HCT116 (cell line): ENCODE data around the gene CSDE1. TPM values are rescaled to one million over a fixed set of nuclear protein-coding genes. Genes with fewer than 3 reads are reported as not detected.

ENCODE experiments used
- ATAC-seq: fragments of 200-7000 bp; cut with Tn5 transposase; 2 replicates; pipeline ENCODE4 v1.9.1; 2020; ENCODE audit warnings: mild to moderate bottlenecking, moderate library complexity
- BruUV-seq: library from RNA; stranded (reverse); fragments of 400-500 nt; replicated peaks from 2 replicates; lab custom pipeline; 2021; lab: Mats Ljungman, UMichigan
- CTCF ChIA-PET: fragments of 300-600 bp; sonication (Branson Sonifier 250); formaldehyde crosslinking; loops from one replicate; lab custom pipeline; 2021; ENCODE audit warnings: antibody characterized with exemption; lab: Charles Lee
- POLR2A ChIA-PET: fragments of 300-600, 350-600 bp; sonication (Branson Sonifier 250); formaldehyde crosslinking; loops from one replicate; lab custom pipeline; 2021; ENCODE audit warnings: antibody characterized with exemption; lab: Charles Lee
- RAD21 ChIA-PET, 2 experiments: fragments of 300-600 bp; sonication (Branson Sonifier 250); formaldehyde crosslinking; loops; one replicate each; lab custom pipeline; 2023; ENCODE audit warnings: low total read pairs in 2 of 2; ENCODE audit not compliant: uncharacterized antibody in 2 of 2, unreplicated experiment in 2 of 2, low non-redundant PET in 1 of 2; lab: Charles Lee
- DNase-seq: peaks from one replicate; pipeline ENCODE4 v3.0.0-alpha.2; 2010; ENCODE audit warnings: low read depth, low spot score
- H2AFZ ChIP-seq: fragments of 200-600 bp; shearing (Covaris generic), sonication (generic); 2 replicates; pipeline ENCODE4 v1.6.1; 2017; ENCODE audit warnings: low read depth, mixed run types, mixed read lengths, antibody characterized with exemption, low read length; ENCODE audit not compliant: poor library complexity, severe bottlenecking
- H3K27ac ChIP-seq: 2 replicates; pipeline ENCODE4 v1.5.1; 2012; ENCODE audit warnings: low read depth, low read length
- H3K27me3 ChIP-seq: fragments of 200-600 bp; sonication (generic); 2 replicates; pipeline ENCODE4 v1.6.1; 2016; ENCODE audit warnings: mixed run types, low read length, mixed read lengths; ENCODE audit not compliant: insufficient read depth
- H3K36me3 ChIP-seq, 2 experiments: fragments of 200-500 bp in 1 of 2; fragments of 200-600 bp in 1 of 2; sonication (Bioruptor generic) in 1 of 2; sonication (generic) in 1 of 2; 2 replicates each; pipeline versions ENCODE4 v1.5.1 to v1.6.1; 2014 to 2016; ENCODE audit warnings: low read length in 2 of 2, inconsistent platforms in 1 of 2, mixed read lengths in 1 of 2, mixed run types in 1 of 2; ENCODE audit not compliant: insufficient read depth in 2 of 2, control insufficient read depth in 1 of 2
- H3K4me1 ChIP-seq, 2 experiments: fragments of 200-600 bp in 1 of 2; sonication (generic) in 1 of 2; 2 replicates each; pipeline versions ENCODE4 v1.5.1 to v1.6.1; 2012 to 2017; ENCODE audit warnings: low read length in 2 of 2, inconsistent platforms in 1 of 2, mild to moderate bottlenecking in 1 of 2, mixed read lengths in 1 of 2, mixed run types in 1 of 2, moderate library complexity in 1 of 2; ENCODE audit not compliant: insufficient read depth in 2 of 2, control insufficient read depth in 1 of 2
- H3K4me2 ChIP-seq: fragments of 200-600 bp; sonication (generic); 2 replicates; pipeline ENCODE4 v1.6.1; 2017; ENCODE audit warnings: mixed run types, low read length, mixed read lengths
- H3K4me3 ChIP-seq, 2 experiments: fragments of 200-600 bp in 1 of 2; sonication (generic) in 1 of 2; replicated peaks in 1 of 2; 2 replicates each; pipeline ENCODE4 v1.5.1; 2011 to 2016; ENCODE audit warnings: low read length in 2 of 2, control low read depth in 1 of 2, low read depth in 1 of 2, mild to moderate bottlenecking in 1 of 2, mixed read lengths in 1 of 2, mixed run types in 1 of 2
- H3K79me2 ChIP-seq: fragments of 200-600 bp; sonication (generic); 2 replicates; pipeline ENCODE4 v1.6.1; 2017; ENCODE audit warnings: mild to moderate bottlenecking, mixed run types, low read length, moderate library complexity, mixed read lengths; ENCODE audit not compliant: insufficient read depth
- H3K9ac ChIP-seq: fragments of 200-600 bp; sonication (generic); 2 replicates; pipeline ENCODE4 v1.6.1; 2016; ENCODE audit warnings: low read length, mixed read lengths
- H3K9me2 ChIP-seq: fragments of 200-600 bp; sonication (generic), shearing (Covaris generic); 2 replicates; pipeline ENCODE4 v1.6.1; 2017; ENCODE audit warnings: mixed run types, mild to moderate bottlenecking, moderate library complexity; ENCODE audit not compliant: insufficient read depth
- H3K9me3 ChIP-seq, 2 experiments: fragments of 200-500 bp in 1 of 2; fragments of 200-600 bp in 1 of 2; sonication (Bioruptor generic) in 1 of 2; sonication (generic) in 1 of 2; 2 replicates each; pipeline ENCODE4 v1.6.1; 2014 to 2017; ENCODE audit warnings: low read length in 2 of 2, mixed read lengths in 2 of 2, inconsistent platforms in 1 of 2, low read depth in 1 of 2, mild to moderate bottlenecking in 1 of 2, mixed run types in 1 of 2, moderate library complexity in 1 of 2; ENCODE audit not compliant: control insufficient read depth in 1 of 2, insufficient read depth in 1 of 2
- H4K20me1 ChIP-seq: fragments of 200-600 bp; sonication (generic), shearing (Covaris generic); 2 replicates; pipeline ENCODE4 v1.6.1; 2017; ENCODE audit warnings: mixed run types, mild to moderate bottlenecking, moderate library complexity; ENCODE audit not compliant: insufficient read depth
- CBX3 ChIP-seq: IDR thresholded peaks from 2 replicates; pipeline ENCODE4 v1.6.1; 2012; ENCODE audit warnings: low read depth
- CEBPB ChIP-seq: IDR thresholded peaks from 2 replicates; pipeline ENCODE4 v1.6.1; 2012; ENCODE audit warnings: low read depth
- EGR1 ChIP-seq: IDR thresholded peaks from 2 replicates; pipeline ENCODE4 v1.6.1; 2012; ENCODE audit warnings: low read depth
- ELF1 ChIP-seq: IDR thresholded peaks from 2 replicates; pipeline ENCODE4 v1.6.1; 2012; ENCODE audit warnings: low read depth, borderline replicate concordance
- EZH2phosphoT487 ChIP-seq: fragments of 200-600 bp; IDR thresholded peaks from 2 replicates; pipeline ENCODE4 v1.6.1; 2018; ENCODE audit warnings: antibody characterized with exemption, borderline replicate concordance
- FOSL1 ChIP-seq: IDR thresholded peaks from 2 replicates; pipeline ENCODE4 v1.6.1; 2012; ENCODE audit warnings: low read depth
- JUND ChIP-seq: IDR thresholded peaks from 2 replicates; pipeline ENCODE4 v1.6.1; 2012
- POLR2A ChIP-seq: IDR thresholded peaks from 2 replicates; pipeline ENCODE4 v1.7.0; 2011; ENCODE audit warnings: borderline replicate concordance; ENCODE audit not compliant: insufficient read depth, insufficient read length; ENCODE audit errors: extremely low read depth
- POLR2AphosphoS5 ChIP-seq: IDR thresholded peaks from 2 replicates; pipeline ENCODE4 v1.6.1; 2011; ENCODE audit warnings: mild to moderate bottlenecking, low read depth, low read length, moderate library complexity
- RAD21 ChIP-seq: IDR thresholded peaks from 2 replicates; pipeline ENCODE4 v1.6.1; 2012; ENCODE audit warnings: low read depth, mild to moderate bottlenecking
- SIN3A ChIP-seq: IDR thresholded peaks from 2 replicates; pipeline ENCODE4 v1.6.1; 2012; ENCODE audit warnings: low read depth
- SP1 ChIP-seq: IDR thresholded peaks from 2 replicates; pipeline ENCODE4 v1.6.1; 2012; ENCODE audit warnings: low read depth
- SRF ChIP-seq: IDR thresholded peaks from 2 replicates; pipeline ENCODE4 v1.6.1; 2012; ENCODE audit warnings: low read depth
- YY1 ChIP-seq: IDR thresholded peaks from 2 replicates; pipeline ENCODE4 v1.6.1; 2011; ENCODE audit warnings: low read length, low read depth, moderate library complexity, mild to moderate bottlenecking; ENCODE audit not compliant: insufficient replicate concordance; ENCODE audit errors: extremely low read depth
- ZFX ChIP-seq: fragments of 450-650 bp; IDR thresholded peaks from 2 replicates; pipeline ENCODE4 v1.6.1; 2017
- ZNF274 ChIP-seq: fragments of 200-500 bp; sonication (Bioruptor generic); IDR thresholded peaks from 2 replicates; pipeline ENCODE4 v1.6.1; 2014; ENCODE audit warnings: mild to moderate bottlenecking, low read depth, low read length, inconsistent platforms
- intact Hi-C: fragments of 100-400 bp; cut with micrococcal nuclease; formaldehyde crosslinking; loops from 2 replicates; pipeline ENCODE4 v1.10.0; 2022
- total RNA-seq: library from RNA; stranded (reverse); gene quantifications from one replicate; pipeline ENCODE4 v1.2.1, GENCODE V29; 2021; ENCODE audit not compliant: unreplicated experiment
- TF ChIP-seq, protein P1 (sequence below): IDR thresholded peaks from 2 replicates; pipeline ENCODE4 v1.6.1; 2012; ENCODE audit warnings: low read depth
- TF ChIP-seq, protein P2 (sequence below): IDR thresholded peaks from 2 replicates; pipeline ENCODE4 v1.6.1; 2011; ENCODE audit warnings: mild to moderate bottlenecking, low read length, moderate library complexity; ENCODE audit not compliant: insufficient replicate concordance; ENCODE audit errors: extremely low read depth
- TF ChIP-seq, protein P3 (sequence below), 3 experiments: fragments of 200-600 bp in 1 of 3; sonication (generic) in 1 of 3; IDR thresholded peaks in 2 of 3; conservative IDR thresholded peaks in 1 of 3; 2 replicates each; pipeline ENCODE4 v1.5.1; 2012 to 2017; ENCODE audit warnings: low read depth in 2 of 3, low read length in 2 of 3, antibody characterized with exemption in 1 of 3, borderline replicate concordance in 1 of 3, control low read depth in 1 of 3, mild to moderate bottlenecking in 1 of 3, mixed read lengths in 1 of 3, mixed run types in 1 of 3, moderate library complexity in 1 of 3; ENCODE audit not compliant: insufficient read depth in 1 of 3
- TF ChIP-seq, protein P4 (sequence below): IDR thresholded peaks from 2 replicates; pipeline ENCODE4 v1.6.1; 2012

CSDE1 gene
- total RNA-seq, 1 experiment from 2014 or later: 515 TPM

DNA sequence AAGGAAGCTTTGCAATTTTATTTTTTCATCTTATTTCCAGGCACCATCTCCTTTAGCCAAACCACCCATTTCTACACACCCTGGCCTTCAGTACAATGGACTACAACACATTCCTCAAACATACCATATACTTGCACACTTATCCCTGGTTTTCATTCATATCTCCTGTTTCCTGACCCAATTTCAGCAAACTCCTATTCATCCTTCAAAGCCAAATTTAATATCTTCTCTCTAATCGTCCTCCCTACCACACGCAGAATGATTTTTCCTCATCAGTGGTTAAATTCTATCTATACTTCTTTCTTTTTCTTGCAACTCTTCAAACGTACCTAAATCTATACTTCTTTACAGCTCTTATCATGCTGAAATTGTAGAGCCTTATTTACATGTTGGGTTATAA lies 90.8 kb downstream of the CSDE1 start:
- ChIA-PET CTCF (no interaction called here), POLR2A (no interaction called here)
- no TSS peak for BruUV-seq
- H3K9me3 ChIP-seq: no peaks in the 10 kb centered on the region
- no peaks in the 10 kb centered on the region for H3K27me3 ChIP-seq
- no peak for ATAC-seq
- no peak overlapping the region for H3K27ac ChIP-seq
- DNase-seq: no peak
- H3K4me2 ChIP-seq: no peak overlapping the region
- H2AFZ ChIP-seq: no peak overlapping the region
- intact Hi-C loops: no loop called here
- no peak overlapping the region for H3K9ac ChIP-seq
- H3K9me2 ChIP-seq: no peaks in the 10 kb centered on the region
- no peaks in the 10 kb centered on the region for H3K79me2 ChIP-seq
- H3K36me3 ChIP-seq: no peaks in the 10 kb centered on the region
- H3K4me3 ChIP-seq: no peak overlapping the region
- no peak for TF ChIP-seq FOSL1
- TF ChIP-seq POLR2AphosphoS5: no peak
- no peak for TF ChIP-seq CEBPB
- TF ChIP-seq YY1: no peak
- no peak for TF ChIP-seq SP1
- TF ChIP-seq ZFX: no peak
- TF ChIP-seq, protein P1, sequence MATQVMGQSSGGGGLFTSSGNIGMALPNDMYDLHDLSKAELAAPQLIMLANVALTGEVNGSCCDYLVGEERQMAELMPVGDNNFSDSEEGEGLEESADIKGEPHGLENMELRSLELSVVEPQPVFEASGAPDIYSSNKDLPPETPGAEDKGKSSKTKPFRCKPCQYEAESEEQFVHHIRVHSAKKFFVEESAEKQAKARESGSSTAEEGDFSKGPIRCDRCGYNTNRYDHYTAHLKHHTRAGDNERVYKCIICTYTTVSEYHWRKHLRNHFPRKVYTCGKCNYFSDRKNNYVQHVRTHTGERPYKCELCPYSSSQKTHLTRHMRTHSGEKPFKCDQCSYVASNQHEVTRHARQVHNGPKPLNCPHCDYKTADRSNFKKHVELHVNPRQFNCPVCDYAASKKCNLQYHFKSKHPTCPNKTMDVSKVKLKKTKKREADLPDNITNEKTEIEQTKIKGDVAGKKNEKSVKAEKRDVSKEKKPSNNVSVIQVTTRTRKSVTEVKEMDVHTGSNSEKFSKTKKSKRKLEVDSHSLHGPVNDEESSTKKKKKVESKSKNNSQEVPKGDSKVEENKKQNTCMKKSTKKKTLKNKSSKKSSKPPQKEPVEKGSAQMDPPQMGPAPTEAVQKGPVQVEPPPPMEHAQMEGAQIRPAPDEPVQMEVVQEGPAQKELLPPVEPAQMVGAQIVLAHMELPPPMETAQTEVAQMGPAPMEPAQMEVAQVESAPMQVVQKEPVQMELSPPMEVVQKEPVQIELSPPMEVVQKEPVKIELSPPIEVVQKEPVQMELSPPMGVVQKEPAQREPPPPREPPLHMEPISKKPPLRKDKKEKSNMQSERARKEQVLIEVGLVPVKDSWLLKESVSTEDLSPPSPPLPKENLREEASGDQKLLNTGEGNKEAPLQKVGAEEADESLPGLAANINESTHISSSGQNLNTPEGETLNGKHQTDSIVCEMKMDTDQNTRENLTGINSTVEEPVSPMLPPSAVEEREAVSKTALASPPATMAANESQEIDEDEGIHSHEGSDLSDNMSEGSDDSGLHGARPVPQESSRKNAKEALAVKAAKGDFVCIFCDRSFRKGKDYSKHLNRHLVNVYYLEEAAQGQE: no peak
- no peak for TF ChIP-seq EZH2phosphoT487
- no peak for TF ChIP-seq ZNF274
- TF ChIP-seq SIN3A: no peak
- TF ChIP-seq, protein P2, sequence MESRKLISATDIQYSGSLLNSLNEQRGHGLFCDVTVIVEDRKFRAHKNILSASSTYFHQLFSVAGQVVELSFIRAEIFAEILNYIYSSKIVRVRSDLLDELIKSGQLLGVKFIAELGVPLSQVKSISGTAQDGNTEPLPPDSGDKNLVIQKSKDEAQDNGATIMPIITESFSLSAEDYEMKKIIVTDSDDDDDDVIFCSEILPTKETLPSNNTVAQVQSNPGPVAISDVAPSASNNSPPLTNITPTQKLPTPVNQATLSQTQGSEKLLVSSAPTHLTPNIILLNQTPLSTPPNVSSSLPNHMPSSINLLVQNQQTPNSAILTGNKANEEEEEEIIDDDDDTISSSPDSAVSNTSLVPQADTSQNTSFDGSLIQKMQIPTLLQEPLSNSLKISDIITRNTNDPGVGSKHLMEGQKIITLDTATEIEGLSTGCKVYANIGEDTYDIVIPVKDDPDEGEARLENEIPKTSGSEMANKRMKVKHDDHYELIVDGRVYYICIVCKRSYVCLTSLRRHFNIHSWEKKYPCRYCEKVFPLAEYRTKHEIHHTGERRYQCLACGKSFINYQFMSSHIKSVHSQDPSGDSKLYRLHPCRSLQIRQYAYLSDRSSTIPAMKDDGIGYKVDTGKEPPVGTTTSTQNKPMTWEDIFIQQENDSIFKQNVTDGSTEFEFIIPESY: no peak
- no peak for TF ChIP-seq JUND
- no peak for TF ChIP-seq RAD21
- TF ChIP-seq ELF1: no peak
- TF ChIP-seq, protein P3, sequence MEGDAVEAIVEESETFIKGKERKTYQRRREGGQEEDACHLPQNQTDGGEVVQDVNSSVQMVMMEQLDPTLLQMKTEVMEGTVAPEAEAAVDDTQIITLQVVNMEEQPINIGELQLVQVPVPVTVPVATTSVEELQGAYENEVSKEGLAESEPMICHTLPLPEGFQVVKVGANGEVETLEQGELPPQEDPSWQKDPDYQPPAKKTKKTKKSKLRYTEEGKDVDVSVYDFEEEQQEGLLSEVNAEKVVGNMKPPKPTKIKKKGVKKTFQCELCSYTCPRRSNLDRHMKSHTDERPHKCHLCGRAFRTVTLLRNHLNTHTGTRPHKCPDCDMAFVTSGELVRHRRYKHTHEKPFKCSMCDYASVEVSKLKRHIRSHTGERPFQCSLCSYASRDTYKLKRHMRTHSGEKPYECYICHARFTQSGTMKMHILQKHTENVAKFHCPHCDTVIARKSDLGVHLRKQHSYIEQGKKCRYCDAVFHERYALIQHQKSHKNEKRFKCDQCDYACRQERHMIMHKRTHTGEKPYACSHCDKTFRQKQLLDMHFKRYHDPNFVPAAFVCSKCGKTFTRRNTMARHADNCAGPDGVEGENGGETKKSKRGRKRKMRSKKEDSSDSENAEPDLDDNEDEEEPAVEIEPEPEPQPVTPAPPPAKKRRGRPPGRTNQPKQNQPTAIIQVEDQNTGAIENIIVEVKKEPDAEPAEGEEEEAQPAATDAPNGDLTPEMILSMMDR (IDR thresholded peaks at IDR 0.05 in 2 of 3, conservative IDR thresholded peaks at IDR 0.05 in 1 of 3; ENCODE audit: borderline replicate concordance in 1 of 3, insufficient read depth in 1 of 3, low read depth in 2 of 3, low read length in 2 of 3): no peak
- TF ChIP-seq SRF: no peak
- TF ChIP-seq POLR2A: no peak
- TF ChIP-seq CBX3: no peak
- TF ChIP-seq EGR1: no peak
- TF ChIP-seq, protein P4, sequence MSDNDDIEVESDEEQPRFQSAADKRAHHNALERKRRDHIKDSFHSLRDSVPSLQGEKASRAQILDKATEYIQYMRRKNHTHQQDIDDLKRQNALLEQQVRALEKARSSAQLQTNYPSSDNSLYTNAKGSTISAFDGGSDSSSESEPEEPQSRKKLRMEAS: no peak
- TF ChIP-seq, all 23 proteins: peak for 0
- Histone ChIP-seq H4K20me1 (no peaks in the 10 kb centered on the region), H3K4me1 (peaks cover 11 to 22% of the 10 kb centered on the region in 2 experiments; a peak in 3 of 4 replicates)
- RAD21 ChIA-PET: no interaction called here
